OCI-LY1 (cell line): ENCODE results near the gene PBX3.

ENCODE experiments used
- EZH2 ChIP-seq: fragments of 200-600 bp; sonication (generic), shearing (Covaris generic); IDR thresholded peaks from 2 replicates; pipeline ENCODE4 v1.8.0; 2017; ENCODE audit warnings: borderline replicate concordance, mixed run types, mild to moderate bottlenecking, antibody characterized with exemption, low read length, moderate library complexity, mixed read lengths
- TF ChIP-seq, protein P1 (sequence below): fragments of 200-600 bp; sonication (generic), shearing (Covaris generic); IDR thresholded peaks from 2 replicates; pipeline ENCODE4 v1.5.1; 2017; ENCODE audit warnings: mild to moderate bottlenecking, antibody characterized with exemption, low read length, moderate library complexity, mixed read lengths

DNA sequence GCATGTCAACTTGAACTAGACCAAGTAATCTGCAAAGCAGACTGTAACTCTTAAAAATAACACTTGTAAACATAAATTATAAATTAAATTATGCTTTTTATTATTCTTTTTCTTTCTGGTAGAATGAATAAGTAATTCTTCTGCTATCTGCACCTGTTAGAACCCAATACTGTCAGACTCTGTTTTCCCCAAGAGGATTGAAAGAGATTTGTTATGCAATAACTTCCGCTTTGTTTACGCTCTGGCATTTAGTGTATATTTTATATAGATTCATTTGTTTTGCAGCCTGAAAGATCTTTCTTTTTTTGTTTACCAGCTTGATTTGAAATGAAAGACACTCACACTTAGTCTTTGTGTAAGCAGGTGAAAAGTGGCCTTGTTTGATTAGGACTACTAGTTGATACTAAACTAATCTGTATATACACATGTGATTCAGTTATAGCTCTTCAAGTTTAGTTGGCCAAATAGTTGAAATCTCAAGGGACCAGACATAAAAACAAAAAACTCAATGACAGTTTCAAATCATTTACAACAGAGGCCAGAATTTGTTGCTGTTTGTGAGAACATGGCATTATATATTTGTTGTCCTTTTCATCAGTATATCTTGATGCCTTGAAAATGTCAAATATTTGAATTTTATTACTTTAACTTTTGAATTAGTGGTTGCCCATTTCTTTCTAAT, 155.8 kb downstream of the PBX3 start:
- TF ChIP-seq, protein P1, sequence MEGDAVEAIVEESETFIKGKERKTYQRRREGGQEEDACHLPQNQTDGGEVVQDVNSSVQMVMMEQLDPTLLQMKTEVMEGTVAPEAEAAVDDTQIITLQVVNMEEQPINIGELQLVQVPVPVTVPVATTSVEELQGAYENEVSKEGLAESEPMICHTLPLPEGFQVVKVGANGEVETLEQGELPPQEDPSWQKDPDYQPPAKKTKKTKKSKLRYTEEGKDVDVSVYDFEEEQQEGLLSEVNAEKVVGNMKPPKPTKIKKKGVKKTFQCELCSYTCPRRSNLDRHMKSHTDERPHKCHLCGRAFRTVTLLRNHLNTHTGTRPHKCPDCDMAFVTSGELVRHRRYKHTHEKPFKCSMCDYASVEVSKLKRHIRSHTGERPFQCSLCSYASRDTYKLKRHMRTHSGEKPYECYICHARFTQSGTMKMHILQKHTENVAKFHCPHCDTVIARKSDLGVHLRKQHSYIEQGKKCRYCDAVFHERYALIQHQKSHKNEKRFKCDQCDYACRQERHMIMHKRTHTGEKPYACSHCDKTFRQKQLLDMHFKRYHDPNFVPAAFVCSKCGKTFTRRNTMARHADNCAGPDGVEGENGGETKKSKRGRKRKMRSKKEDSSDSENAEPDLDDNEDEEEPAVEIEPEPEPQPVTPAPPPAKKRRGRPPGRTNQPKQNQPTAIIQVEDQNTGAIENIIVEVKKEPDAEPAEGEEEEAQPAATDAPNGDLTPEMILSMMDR = no peak
- TF ChIP-seq EZH2 = no peak
